ENCODE measurements around the gene UBE2E2. TPM values are rescaled to one million over a fixed set of nuclear protein-coding genes. Genes with fewer than 3 reads are reported as not detected.

Gene UBE2E2
- total and polyA plus RNA-seq, 2 of the 13 experiments (the other 11 are each of a cell fraction or from before 2014, with no cell fraction given) = 0.77 to 1.5 TPM

DNA sequence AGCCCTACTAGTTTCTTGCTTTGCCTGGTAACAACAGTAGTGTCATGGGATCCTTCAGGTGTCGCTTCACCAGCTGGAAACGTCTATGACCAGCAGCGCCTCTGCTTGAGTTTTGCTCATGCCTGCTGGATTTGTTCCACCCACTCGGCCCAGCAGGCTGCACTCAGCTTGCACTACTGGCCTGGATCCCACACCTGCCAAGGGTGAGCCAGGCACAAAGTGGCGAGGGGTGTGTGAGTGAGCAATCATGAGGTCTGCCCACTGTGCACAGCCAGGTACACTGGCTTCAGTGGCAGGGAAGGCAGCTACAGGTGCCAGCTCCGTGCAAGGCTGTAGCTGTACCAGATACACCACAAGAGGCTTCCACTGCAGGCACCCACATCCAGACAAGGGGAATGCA, 282.8 kb downstream of the UBE2E2 start:
- FAIRE-seq = no peak
- no peaks in the 10 kb centered on the region for H3K27me3 ChIP-seq (ENCODE audit: control insufficient read depth in 1 of 2, insufficient read depth in 2 of 2, low read length in 2 of 2)
- no peak for ATAC-seq

More for the DNA sequence above, 282.8 kb downstream of the UBE2E2 start:
- H3K27ac ChIP-seq (ENCODE audit: extremely low read length, insufficient read depth, low read length) = no peak overlapping the region
- H3K4me1 ChIP-seq (ENCODE audit: insufficient read depth, low read length) = no peaks in the 10 kb centered on the region
- TF ChIP-seq ZNF563 (CRISPR knock-in tag; IDR thresholded peaks at IDR 0.05) (no peak), ZSCAN29 (CRISPR knock-in tag; conservative IDR thresholded peaks at IDR 0.05) (no peak), ZNF570 (CRISPR knock-in tag; IDR thresholded peaks at IDR 0.05; ENCODE audit: borderline replicate concordance) (no peak), PHF8 (CRISPR knock-in tag; IDR thresholded peaks at IDR 0.05) (no peak), ZFP62 (CRISPR knock-in tag; IDR thresholded peaks at IDR 0.05) (no peak), KDM2A (CRISPR knock-in tag; IDR thresholded peaks at IDR 0.05; ENCODE audit: borderline replicate concordance, low read depth) (no peak), ZBTB7B (CRISPR knock-in tag; IDR thresholded peaks at IDR 0.05) (no peak), RORA (CRISPR knock-in tag; IDR thresholded peaks at IDR 0.05) (no peak), WIZ (CRISPR knock-in tag; IDR thresholded peaks at IDR 0.05) (no peak), ZNF263 (CRISPR knock-in tag; IDR thresholded peaks at IDR 0.05) (no peak), ZNF775 (CRISPR knock-in tag; IDR thresholded peaks at IDR 0.05; ENCODE audit: borderline replicate concordance) (no peak)
- TF ChIP-seq, protein P1, sequence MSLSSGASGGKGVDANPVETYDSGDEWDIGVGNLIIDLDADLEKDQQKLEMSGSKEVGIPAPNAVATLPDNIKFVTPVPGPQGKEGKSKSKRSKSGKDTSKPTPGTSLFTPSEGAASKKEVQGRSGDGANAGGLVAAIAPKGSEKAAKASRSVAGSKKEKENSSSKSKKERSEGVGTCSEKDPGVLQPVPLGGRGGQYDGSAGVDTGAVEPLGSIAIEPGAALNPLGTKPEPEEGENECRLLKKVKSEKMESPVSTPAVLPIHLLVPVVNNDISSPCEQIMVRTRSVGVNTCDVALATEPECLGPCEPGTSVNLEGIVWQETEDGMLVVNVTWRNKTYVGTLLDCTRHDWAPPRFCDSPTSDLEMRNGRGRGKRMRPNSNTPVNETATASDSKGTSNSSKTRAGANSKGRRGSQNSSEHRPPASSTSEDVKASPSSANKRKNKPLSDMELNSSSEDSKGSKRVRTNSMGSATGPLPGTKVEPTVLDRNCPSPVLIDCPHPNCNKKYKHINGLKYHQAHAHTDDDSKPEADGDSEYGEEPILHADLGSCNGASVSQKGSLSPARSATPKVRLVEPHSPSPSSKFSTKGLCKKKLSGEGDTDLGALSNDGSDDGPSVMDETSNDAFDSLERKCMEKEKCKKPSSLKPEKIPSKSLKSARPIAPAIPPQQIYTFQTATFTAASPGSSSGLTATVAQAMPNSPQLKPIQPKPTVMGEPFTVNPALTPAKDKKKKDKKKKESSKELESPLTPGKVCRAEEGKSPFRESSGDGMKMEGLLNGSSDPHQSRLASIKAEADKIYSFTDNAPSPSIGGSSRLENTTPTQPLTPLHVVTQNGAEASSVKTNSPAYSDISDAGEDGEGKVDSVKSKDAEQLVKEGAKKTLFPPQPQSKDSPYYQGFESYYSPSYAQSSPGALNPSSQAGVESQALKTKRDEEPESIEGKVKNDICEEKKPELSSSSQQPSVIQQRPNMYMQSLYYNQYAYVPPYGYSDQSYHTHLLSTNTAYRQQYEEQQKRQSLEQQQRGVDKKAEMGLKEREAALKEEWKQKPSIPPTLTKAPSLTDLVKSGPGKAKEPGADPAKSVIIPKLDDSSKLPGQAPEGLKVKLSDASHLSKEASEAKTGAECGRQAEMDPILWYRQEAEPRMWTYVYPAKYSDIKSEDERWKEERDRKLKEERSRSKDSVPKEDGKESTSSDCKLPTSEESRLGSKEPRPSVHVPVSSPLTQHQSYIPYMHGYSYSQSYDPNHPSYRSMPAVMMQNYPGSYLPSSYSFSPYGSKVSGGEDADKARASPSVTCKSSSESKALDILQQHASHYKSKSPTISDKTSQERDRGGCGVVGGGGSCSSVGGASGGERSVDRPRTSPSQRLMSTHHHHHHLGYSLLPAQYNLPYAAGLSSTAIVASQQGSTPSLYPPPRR (CRISPR knock-in tag; IDR thresholded peaks at IDR 0.05; ENCODE audit: borderline replicate concordance) = no peak
- TF ChIP-seq, protein P2, sequence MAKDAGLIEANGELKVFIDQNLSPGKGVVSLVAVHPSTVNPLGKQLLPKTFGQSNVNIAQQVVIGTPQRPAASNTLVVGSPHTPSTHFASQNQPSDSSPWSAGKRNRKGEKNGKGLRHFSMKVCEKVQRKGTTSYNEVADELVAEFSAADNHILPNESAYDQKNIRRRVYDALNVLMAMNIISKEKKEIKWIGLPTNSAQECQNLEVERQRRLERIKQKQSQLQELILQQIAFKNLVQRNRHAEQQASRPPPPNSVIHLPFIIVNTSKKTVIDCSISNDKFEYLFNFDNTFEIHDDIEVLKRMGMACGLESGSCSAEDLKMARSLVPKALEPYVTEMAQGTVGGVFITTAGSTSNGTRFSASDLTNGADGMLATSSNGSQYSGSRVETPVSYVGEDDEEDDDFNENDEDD (CRISPR knock-in tag; IDR thresholded peaks at IDR 0.05; ENCODE audit: borderline replicate concordance) = no peak
- H3K79me2 ChIP-seq (ENCODE audit: insufficient read depth, low read length) = no peaks in the 10 kb centered on the region
- no peaks in the 10 kb centered on the region for H3K36me3 ChIP-seq (replicated peaks in 1 of 2; ENCODE audit: control insufficient read depth in 1 of 2, insufficient read depth in 2 of 2, low read length in 2 of 2)
- H2AFZ ChIP-seq (ENCODE audit: low read length) = no peak overlapping the region
- H3K4me3 ChIP-seq (replicated peaks in 1 of 3; ENCODE audit: insufficient read depth in 1 of 3, low read depth in 2 of 3, low read length in 3 of 3) = no peak overlapping the region
- WGBS (ENCODE audit: low lambda C conversion rate) = 45% methylated on average over 3 of the region's 6 CpGs
- DNase-seq (ENCODE audit: low spot score) = no peak
- ChIA-PET CTCF (ENCODE audit: low intra/inter-chr PET ratio, low total read pairs) (no interaction called here), POLR2A (no interaction called here)
- no TSS peak for BruUV-seq (replicated peaks)
- in situ Hi-C loops (cut with HindIII; ENCODE audit: extremely low pct_ligation_motif_present, low pct_unique_long_range_greater_than_20kb) (no loop called here), intact Hi-C loops (cut with micrococcal nuclease; ENCODE audit: unreplicated experiment) (no loop called here)
- H3K9me3 ChIP-seq (ENCODE audit: low read length) = no peaks in the 10 kb centered on the region
- H3K4me2 ChIP-seq (ENCODE audit: low read depth, low read length) = no peak overlapping the region
- no peak overlapping the region for H3K9ac ChIP-seq (ENCODE audit: insufficient read depth, low read depth, low read length)
- no peaks in the 10 kb centered on the region for H4K20me1 ChIP-seq (ENCODE audit: insufficient read depth, low read length)

Data from HepG2 (cell line).